ENCODE results near the gene CYP2U1. TPM values are rescaled to one million over a fixed set of nuclear protein-coding genes. Genes with fewer than 3 reads are reported as not detected.
"Not testable (repeated sequence)": the region's sequence is repeated elsewhere in the genome, so short reads cannot be mapped to it uniquely, and the experiment has no call there.

Gene CYP2U1
- total and polyA plus RNA-seq, 9 of the 15 experiments (the other 6 are each of a cell fraction or from before 2014, with no cell fraction given): 0.03 to 0.15 (median 0.07) TPM

- H3K4me1 ChIP-seq (replicated peaks in 1 of 2; ENCODE audit: control insufficient read depth in 2 of 2, insufficient read depth in 2 of 2, low read length in 2 of 2); H3K4me2 ChIP-seq (ENCODE audit: insufficient read depth, low read length); BruUV-seq (replicated peaks); POLR2A ChIA-PET; DNase-seq (ENCODE audit: extremely low read depth in 1 of 4, low spot score in 3 of 4); H3K27ac ChIP-seq (ENCODE audit: extremely low read depth, low read depth, low read length); FAIRE-seq; H3K79me2 ChIP-seq (ENCODE audit: control insufficient read depth, insufficient read depth, low read length); ATAC-seq; H4K20me1 ChIP-seq (replicated peaks; ENCODE audit: control insufficient read depth, insufficient read depth, low read length); H3K9me3 ChIP-seq (replicated peaks; ENCODE audit: control insufficient read depth, insufficient read depth, low read depth, low read length); H2AFZ ChIP-seq (ENCODE audit: low read depth, low read length); CTCF ChIA-PET (ENCODE audit: low intra/inter-chr PET ratio); H3K9me1 ChIP-seq (ENCODE audit: control insufficient read depth, insufficient read depth, low read length); H3K36me3 ChIP-seq (ENCODE audit: control insufficient read depth, insufficient read depth, low read length); H3K27me3 ChIP-seq (ENCODE audit: control insufficient read depth in 2 of 2, insufficient read depth in 2 of 2, low read length in 2 of 2); H3K9ac ChIP-seq (ENCODE audit: insufficient read depth in 1 of 2, low read depth in 2 of 2, low read length in 2 of 2); H3K4me3 ChIP-seq; intact Hi-C loops (cut with micrococcal nuclease): not testable (repeated sequence)
- WGBS (ENCODE audit: insufficient coverage, low coverage, missing lambda C conversion rate): 0% methylated on average over 3 of the region's 3 CpGs
- in situ Hi-C loops (cut with MboI): loop anchor here (25.0 kb wide), 1 partner anchor 143 kb away; no protein-coding TSS in a partner anchor
These were observed 26.3 kb upstream of the CYP2U1 start for GRCh38 chr4:107905082-107905481.

DNA sequence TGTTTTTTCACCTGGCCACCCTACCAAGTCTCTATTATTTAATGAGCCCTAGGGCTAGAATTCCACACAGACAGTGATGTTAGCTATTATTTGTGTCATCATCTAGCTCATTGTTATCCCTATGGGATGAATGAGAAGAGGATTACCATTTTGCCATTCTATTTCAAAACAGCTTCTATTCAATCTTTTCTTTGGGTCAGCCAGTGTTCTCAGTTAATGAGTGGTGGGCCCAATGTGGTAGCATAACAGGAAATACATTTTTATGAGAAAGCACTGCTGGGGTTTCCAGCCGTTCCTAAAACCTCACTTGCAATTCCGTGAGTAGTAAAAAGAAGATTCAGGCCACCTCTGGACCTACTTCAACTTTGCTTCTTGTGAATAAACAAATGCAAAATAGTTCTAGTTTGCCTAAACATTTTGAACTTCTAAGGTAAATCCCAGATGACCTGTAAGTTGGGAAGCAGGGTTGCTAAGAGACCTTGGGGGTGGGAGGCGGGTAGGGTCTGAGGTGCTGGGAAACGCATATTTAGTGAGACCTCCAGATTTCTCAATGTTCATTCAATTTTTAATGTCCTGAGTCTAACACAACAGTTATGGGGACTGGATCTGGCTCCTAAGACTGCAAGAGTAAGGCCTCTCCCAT lies 24.8 kb upstream of the CYP2U1 start:
- POLR2A ChIA-PET: interaction anchor here (1.0 kb wide), 1 partner anchor 12 kb away, joined by 3 read pairs; no protein-coding TSS in a partner anchor
- H2AFZ ChIP-seq (ENCODE audit: low read depth, low read length): no peak overlapping the region
- no peaks in the 10 kb centered on the region for H3K4me1 ChIP-seq (replicated peaks in 1 of 2; ENCODE audit: control insufficient read depth in 2 of 2, insufficient read depth in 2 of 2, low read length in 2 of 2)
- CTCF ChIA-PET (ENCODE audit: low intra/inter-chr PET ratio): no interaction called here
- no peak overlapping the region for H3K4me3 ChIP-seq
- TF ChIP-seq ZNF3 (CRISPR knock-in tag; IDR thresholded peaks at IDR 0.05) (no peak), ETV1 (tag; conservative IDR thresholded peaks at IDR 0.05; ENCODE audit: low read depth) (no peak)
- no peaks in the 10 kb centered on the region for H3K79me2 ChIP-seq (ENCODE audit: control insufficient read depth, insufficient read depth, low read length)
- H3K4me2 ChIP-seq (ENCODE audit: insufficient read depth, low read length): no peak overlapping the region
- FAIRE-seq: no peak
- H3K36me3 ChIP-seq (ENCODE audit: control insufficient read depth, insufficient read depth, low read length): no peaks in the 10 kb centered on the region
- H3K9me3 ChIP-seq (replicated peaks; ENCODE audit: control insufficient read depth, insufficient read depth, low read depth, low read length): no peaks in the 10 kb centered on the region
- H3K9me1 ChIP-seq (ENCODE audit: control insufficient read depth, insufficient read depth, low read length): no peaks in the 10 kb centered on the region
- no TSS peak for BruUV-seq (replicated peaks)
- DNase-seq (ENCODE audit: extremely low read depth in 1 of 4, low spot score in 3 of 4): no peak
- WGBS (ENCODE audit: insufficient coverage, low coverage, missing lambda C conversion rate): 3% methylated on average over 4 of the region's 4 CpGs
- in situ Hi-C loops (cut with MboI): loop anchor here (25.0 kb wide), 1 partner anchor 144 kb away; no protein-coding TSS in a partner anchor
- H3K9ac ChIP-seq (ENCODE audit: insufficient read depth in 1 of 2, low read depth in 2 of 2, low read length in 2 of 2): no peak overlapping the region
- H3K27ac ChIP-seq (ENCODE audit: extremely low read depth, low read depth, low read length): no peak overlapping the region
- intact Hi-C loops (cut with micrococcal nuclease): no loop called here
- no peaks in the 10 kb centered on the region for H4K20me1 ChIP-seq (replicated peaks; ENCODE audit: control insufficient read depth, insufficient read depth, low read length)
- ATAC-seq: no peak
- H3K27me3 ChIP-seq (ENCODE audit: control insufficient read depth in 2 of 2, insufficient read depth in 2 of 2, low read length in 2 of 2): peaks cover 0 to 2% of the 10 kb centered on the region in 2 experiments; a peak in 1 of 5 replicates
